ENCODE data around the gene STH.

STH gene

DNA sequence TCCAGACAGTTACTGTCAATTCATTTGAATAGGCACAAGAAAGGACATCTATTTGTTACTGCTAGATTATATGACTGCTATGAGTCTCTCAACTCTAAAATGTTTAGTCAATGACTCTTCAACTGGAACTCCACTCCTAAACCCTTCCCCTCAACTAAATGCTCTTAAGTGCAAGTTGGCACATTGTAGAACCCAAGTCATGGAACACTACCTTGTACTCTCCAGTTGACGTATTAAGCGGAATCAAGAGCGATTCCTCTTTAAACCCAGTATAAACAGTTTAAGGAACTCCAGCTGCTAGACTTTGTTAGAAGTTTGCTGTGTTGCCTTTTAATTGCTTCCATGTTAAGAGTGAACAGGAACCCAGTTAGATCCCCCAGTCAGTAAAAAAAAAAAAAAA, 44.6 kb downstream of the STH start:
- TF ChIP-seq, protein P1, sequence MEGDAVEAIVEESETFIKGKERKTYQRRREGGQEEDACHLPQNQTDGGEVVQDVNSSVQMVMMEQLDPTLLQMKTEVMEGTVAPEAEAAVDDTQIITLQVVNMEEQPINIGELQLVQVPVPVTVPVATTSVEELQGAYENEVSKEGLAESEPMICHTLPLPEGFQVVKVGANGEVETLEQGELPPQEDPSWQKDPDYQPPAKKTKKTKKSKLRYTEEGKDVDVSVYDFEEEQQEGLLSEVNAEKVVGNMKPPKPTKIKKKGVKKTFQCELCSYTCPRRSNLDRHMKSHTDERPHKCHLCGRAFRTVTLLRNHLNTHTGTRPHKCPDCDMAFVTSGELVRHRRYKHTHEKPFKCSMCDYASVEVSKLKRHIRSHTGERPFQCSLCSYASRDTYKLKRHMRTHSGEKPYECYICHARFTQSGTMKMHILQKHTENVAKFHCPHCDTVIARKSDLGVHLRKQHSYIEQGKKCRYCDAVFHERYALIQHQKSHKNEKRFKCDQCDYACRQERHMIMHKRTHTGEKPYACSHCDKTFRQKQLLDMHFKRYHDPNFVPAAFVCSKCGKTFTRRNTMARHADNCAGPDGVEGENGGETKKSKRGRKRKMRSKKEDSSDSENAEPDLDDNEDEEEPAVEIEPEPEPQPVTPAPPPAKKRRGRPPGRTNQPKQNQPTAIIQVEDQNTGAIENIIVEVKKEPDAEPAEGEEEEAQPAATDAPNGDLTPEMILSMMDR (IDR thresholded peaks at IDR 0.05; ENCODE audit: low read length), result no peak
- TF ChIP-seq EZH2 (optimal IDR thresholded peaks at IDR 0.05; ENCODE audit: low read depth, low read length), result no peak
- TF ChIP-seq EZH2phosphoT487 (IDR thresholded peaks at IDR 0.05; ENCODE audit: low read length), result no peak
- no peak overlapping the region for H3K27ac ChIP-seq (ENCODE audit: low read length)
- H3K36me3 ChIP-seq (replicated peaks; ENCODE audit: insufficient read depth, low read length), result 0 out of 2 replicates have a peak, but pooled peaks cover 4% of the 10 kb centered on the region
- H3K9ac ChIP-seq (ENCODE audit: low read length), result no peak overlapping the region
- no peaks in the 10 kb centered on the region for H3K4me1 ChIP-seq (ENCODE audit: low read length)
- H3K79me2 ChIP-seq (ENCODE audit: low read length), result 0 out of 2 replicates have a peak, but pooled peaks cover 6% of the 10 kb centered on the region
- H3F3A ChIP-seq (ENCODE audit: insufficient read depth, low read length), result no peaks in the 10 kb centered on the region
- H4K20me1 ChIP-seq (ENCODE audit: insufficient read depth, low read length), result no peaks in the 10 kb centered on the region
- no peak overlapping the region for H3K4me3 ChIP-seq (ENCODE audit: low read length)
- H3K9me3 ChIP-seq (replicated peaks; ENCODE audit: insufficient read depth, low read length), result no peaks in the 10 kb centered on the region
- H3K4me2 ChIP-seq (ENCODE audit: low read depth, low read length), result no peak overlapping the region
- DNase-seq, result no peak
- H2AFZ ChIP-seq (ENCODE audit: low read length), result no peak overlapping the region
- H3K27me3 ChIP-seq (replicated peaks; ENCODE audit: insufficient read depth, low read length), result no peaks in the 10 kb centered on the region
- no peaks in the 10 kb centered on the region for H3K9me2 ChIP-seq (replicated peaks; ENCODE audit: insufficient read depth, low read length)

DNA sequence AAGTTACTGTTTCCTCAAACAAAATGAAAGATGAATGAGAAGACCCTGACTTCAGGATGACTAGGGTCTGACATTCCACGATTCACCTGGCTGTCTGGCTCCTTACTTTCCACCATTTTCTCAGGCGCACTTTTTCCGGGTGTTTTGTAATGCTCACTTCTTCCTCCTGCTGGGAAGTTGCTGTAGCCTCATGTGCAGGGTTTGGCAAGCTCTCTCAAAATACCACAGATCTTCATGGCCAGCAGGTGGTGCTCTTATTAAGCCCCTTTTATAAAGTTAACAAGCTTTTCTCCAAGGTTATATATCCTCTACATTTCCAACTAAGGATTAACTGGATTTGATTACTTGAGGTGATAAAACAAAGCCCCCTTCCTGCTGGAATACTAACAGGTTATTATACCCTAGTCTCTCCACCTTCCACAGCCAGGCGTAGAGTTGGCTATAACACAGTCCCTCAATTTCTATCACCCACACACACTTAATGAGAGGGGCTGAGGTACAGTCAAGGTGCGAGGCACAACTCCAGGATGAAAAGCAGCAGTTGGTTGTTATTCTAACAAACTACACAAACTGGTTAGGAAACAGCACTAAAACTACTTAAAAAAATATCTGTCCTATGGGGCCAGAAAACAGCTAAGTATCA, 45.4 kb downstream of the STH start:
- H3K36me3 ChIP-seq (replicated peaks; ENCODE audit: insufficient read depth, low read length), result 0 out of 2 replicates have a peak, but pooled peaks cover 4% of the 10 kb centered on the region
- H4K20me1 ChIP-seq (ENCODE audit: insufficient read depth, low read length), result no peaks in the 10 kb centered on the region
- no peaks in the 10 kb centered on the region for H3K27me3 ChIP-seq (replicated peaks; ENCODE audit: insufficient read depth, low read length)
- H3F3A ChIP-seq (ENCODE audit: insufficient read depth, low read length), result no peaks in the 10 kb centered on the region
- no peak overlapping the region for H3K27ac ChIP-seq (ENCODE audit: low read length)
- DNase-seq, result peak; percentile 48
- H3K4me3 ChIP-seq (ENCODE audit: low read length), result no peak overlapping the region
- H3K9me3 ChIP-seq (replicated peaks; ENCODE audit: insufficient read depth, low read length), result no peaks in the 10 kb centered on the region
- H2AFZ ChIP-seq (ENCODE audit: low read length), result no peak overlapping the region
- no peaks in the 10 kb centered on the region for H3K4me1 ChIP-seq (ENCODE audit: low read length)
- no peak for TF ChIP-seq EZH2 (optimal IDR thresholded peaks at IDR 0.05; ENCODE audit: low read depth, low read length)
- TF ChIP-seq, protein P1 (IDR thresholded peaks at IDR 0.05; ENCODE audit: low read length), result peak; percentile 74
- TF ChIP-seq EZH2phosphoT487 (IDR thresholded peaks at IDR 0.05; ENCODE audit: low read length), result no peak
- no peaks in the 10 kb centered on the region for H3K9me2 ChIP-seq (replicated peaks; ENCODE audit: insufficient read depth, low read length)
- no peak overlapping the region for H3K4me2 ChIP-seq (ENCODE audit: low read depth, low read length)
- 0 out of 2 replicates have a peak, but pooled peaks cover 6% of the 10 kb centered on the region for H3K79me2 ChIP-seq (ENCODE audit: low read length)
- no peak overlapping the region for H3K9ac ChIP-seq (ENCODE audit: low read length)

DNA sequence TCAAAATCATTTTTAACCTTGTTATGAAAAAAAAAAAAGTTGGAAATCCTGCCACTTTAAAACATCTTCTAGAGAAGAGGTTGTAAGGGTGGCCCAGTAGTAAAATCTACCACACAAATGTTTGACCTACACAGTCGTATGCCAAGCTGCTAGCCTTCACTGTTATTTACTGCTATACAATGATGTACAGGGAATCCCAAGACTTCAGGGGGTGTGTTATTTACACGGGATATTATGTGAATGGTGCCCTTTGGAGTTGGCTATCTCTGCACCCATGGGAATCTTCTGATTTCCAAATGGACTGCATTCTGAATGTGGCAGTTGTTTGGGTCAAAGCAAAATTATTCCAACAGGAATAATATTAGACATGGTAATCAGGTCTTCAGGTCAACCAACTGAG, 45.9 kb downstream of the STH start:
- Histone ChIP-seq H3K4me2 (ENCODE audit: low read depth, low read length) (no peak overlapping the region), H3F3A (ENCODE audit: insufficient read depth, low read length) (no peaks in the 10 kb centered on the region), H3K4me3 (ENCODE audit: low read length) (no peak overlapping the region), H3K79me2 (ENCODE audit: low read length) (0 out of 2 replicates have a peak, but pooled peaks cover 6% of the 10 kb centered on the region), H3K27ac (ENCODE audit: low read length) (no peak overlapping the region), H3K9me2 (replicated peaks; ENCODE audit: insufficient read depth, low read length) (no peaks in the 10 kb centered on the region), H2AFZ (ENCODE audit: low read length) (no peak overlapping the region), H3K27me3 (replicated peaks; ENCODE audit: insufficient read depth, low read length) (no peaks in the 10 kb centered on the region), H3K9ac (ENCODE audit: low read length) (no peak overlapping the region), H3K9me3 (replicated peaks; ENCODE audit: insufficient read depth, low read length) (no peaks in the 10 kb centered on the region), H4K20me1 (ENCODE audit: insufficient read depth, low read length) (no peaks in the 10 kb centered on the region), H3K4me1 (ENCODE audit: low read length) (no peaks in the 10 kb centered on the region), H3K36me3 (replicated peaks; ENCODE audit: insufficient read depth, low read length) (0 out of 2 replicates have a peak, but pooled peaks cover 4% of the 10 kb centered on the region)
- TF ChIP-seq EZH2phosphoT487 (IDR thresholded peaks at IDR 0.05; ENCODE audit: low read length), result no peak
- TF ChIP-seq, protein P1 (IDR thresholded peaks at IDR 0.05; ENCODE audit: low read length), result no peak
- TF ChIP-seq EZH2 (optimal IDR thresholded peaks at IDR 0.05; ENCODE audit: low read depth, low read length), result no peak
- DNase-seq, result no peak
